HG02852 (cell line): ENCODE results near the gene SLC35A5.
"Not testable (repeated sequence)": the region's sequence is repeated elsewhere in the genome, so short reads cannot be mapped to it uniquely, and the experiment has no call there.

Source experiments
- ATAC-seq: cut with Tn5 transposase; IDR thresholded peaks from one replicate; pipeline ENCODE4 v1.9.1; 2021; ENCODE audit warnings: mild to moderate bottlenecking, moderate library complexity; ENCODE audit not compliant: unreplicated experiment

SLC35A5 gene, protein sequence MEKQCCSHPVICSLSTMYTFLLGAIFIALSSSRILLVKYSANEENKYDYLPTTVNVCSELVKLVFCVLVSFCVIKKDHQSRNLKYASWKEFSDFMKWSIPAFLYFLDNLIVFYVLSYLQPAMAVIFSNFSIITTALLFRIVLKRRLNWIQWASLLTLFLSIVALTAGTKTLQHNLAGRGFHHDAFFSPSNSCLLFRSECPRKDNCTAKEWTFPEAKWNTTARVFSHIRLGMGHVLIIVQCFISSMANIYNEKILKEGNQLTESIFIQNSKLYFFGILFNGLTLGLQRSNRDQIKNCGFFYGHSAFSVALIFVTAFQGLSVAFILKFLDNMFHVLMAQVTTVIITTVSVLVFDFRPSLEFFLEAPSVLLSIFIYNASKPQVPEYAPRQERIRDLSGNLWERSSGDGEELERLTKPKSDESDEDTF

DNA sequence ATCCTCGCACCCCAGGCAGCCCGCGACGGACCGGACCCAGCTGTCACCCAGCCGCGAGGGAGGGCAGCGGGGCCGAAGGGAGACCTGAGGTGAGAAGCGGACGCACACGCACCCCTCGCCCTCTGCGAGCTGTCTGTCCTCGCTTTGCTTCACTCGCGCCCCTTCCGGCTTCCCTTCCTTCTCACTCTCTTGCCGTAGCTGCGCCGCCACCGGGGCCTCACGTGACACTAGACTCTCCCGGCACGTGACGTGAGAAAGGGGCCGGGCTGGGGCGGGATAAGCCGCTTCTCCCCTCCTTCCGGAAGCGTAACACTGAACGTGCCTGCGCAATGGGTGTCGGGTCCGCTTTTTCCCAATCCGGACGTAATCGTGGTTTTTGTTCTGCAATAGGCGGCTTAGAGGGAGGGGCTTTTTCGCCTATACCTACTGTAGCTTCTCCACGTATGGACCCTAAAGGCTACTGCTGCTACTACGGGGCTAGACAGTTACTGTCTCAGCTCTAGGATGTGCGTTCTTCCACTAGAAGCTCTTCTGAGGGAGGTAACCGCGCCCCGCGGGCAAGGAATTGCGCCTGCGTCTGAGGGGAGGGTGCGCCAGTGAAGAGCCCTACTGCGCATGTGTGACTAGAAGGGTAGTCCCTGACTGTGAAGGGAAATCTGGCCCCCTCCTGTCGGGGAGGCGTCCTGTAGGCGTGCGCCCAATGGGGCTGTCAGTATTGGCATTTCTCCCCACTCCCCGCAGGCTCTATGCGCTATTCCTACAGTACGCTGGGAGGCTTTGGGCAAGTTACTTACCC is at the start of gene SLC35A5, which contains the start of gene ATG3:
TSS of gene SLC35A5 (plus strand) at position 312 of the 796 bp plus-strand sequence. CDS start 1,359 bp downstream, outside the sequence.
TSS of gene ATG3 (minus strand) at position 229 of the 796 bp plus-strand sequence. CDS start 434 bp downstream, outside the sequence.
- peak; percentile 76 for ATAC-seq

GRCh38 chr3:112512320-112512719 is 49.5 kb upstream of the SLC35A5 start:
- ATAC-seq: no peak

GRCh38 chr3:112514527-112515128 is 47.2 kb upstream of the SLC35A5 start:
- ATAC-seq: peak; percentile 100

GRCh38 chr3:112518970-112519369 is 42.9 kb upstream of the SLC35A5 start:
- not testable (repeated sequence) for ATAC-seq

DNA sequence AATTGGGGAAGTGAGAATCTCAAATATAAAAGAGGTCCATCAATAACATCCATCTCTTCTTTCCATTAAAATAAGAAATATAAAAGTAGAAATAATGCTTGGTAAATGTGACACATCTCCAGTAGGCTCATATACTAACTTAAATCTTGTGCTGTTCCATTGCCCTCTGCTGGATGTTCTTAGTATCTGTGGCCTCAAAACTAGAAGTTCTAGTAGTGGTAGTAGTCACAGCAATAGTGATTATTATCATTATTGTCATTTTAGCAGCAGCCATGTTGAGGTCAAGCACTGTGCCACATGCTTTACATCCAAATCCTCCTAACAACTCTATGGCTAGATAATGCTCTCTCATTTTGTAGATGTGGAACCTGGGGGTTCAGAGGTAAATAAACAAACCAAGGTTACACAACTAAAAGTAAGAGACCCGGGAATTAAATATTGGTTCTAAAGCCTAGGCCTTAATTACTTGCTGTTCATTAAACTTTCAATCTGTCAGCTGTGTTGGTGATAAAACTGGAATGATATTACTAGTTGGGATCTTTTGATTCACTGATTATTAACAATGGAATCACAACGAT is 42.3 kb upstream of the SLC35A5 start:
- peak; percentile 49 for ATAC-seq

DNA sequence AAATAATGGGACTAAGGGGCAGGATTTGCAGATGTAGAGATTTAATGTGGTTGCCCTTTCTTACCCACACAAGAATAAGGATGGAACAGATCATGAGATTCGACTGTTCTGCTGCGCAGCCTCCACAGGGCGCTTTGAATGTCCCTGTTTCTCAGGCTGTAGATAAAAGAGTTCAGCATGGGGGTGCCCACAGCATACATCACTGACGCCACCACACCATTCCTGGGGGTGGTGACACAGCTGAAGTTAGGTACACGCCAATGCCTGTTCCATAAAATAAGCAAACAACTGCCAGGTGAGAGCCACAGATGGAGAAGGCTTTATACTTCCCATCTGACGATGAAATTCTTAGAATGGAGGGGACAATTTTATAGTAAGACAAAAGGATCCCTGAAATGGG is 37.7 kb upstream of the SLC35A5 start:
- ATAC-seq: not testable (repeated sequence)

- no peak for ATAC-seq
These were observed 31.3 kb upstream of the SLC35A5 start for GRCh38 chr3:112530573-112530972.

DNA sequence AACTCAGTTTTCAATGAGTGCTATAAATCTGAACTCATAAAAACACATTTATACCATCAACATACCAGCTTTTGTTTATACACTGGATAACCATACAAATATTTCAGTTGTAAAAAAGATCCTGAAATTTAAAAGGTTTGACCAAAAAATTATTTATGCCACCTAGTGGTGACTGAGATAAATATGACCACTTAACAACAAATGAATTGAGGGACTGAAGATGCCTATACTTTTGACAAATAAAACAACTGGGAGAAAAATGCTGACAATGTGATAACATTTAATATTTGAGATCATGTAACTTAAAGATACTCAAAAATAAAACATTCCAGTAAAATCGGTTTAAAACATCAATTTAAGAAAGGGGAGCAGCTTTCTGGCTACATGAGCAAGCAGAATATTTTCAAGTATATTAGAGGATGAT is 30.5 kb upstream of the SLC35A5 start:
- ATAC-seq: no peak

DNA sequence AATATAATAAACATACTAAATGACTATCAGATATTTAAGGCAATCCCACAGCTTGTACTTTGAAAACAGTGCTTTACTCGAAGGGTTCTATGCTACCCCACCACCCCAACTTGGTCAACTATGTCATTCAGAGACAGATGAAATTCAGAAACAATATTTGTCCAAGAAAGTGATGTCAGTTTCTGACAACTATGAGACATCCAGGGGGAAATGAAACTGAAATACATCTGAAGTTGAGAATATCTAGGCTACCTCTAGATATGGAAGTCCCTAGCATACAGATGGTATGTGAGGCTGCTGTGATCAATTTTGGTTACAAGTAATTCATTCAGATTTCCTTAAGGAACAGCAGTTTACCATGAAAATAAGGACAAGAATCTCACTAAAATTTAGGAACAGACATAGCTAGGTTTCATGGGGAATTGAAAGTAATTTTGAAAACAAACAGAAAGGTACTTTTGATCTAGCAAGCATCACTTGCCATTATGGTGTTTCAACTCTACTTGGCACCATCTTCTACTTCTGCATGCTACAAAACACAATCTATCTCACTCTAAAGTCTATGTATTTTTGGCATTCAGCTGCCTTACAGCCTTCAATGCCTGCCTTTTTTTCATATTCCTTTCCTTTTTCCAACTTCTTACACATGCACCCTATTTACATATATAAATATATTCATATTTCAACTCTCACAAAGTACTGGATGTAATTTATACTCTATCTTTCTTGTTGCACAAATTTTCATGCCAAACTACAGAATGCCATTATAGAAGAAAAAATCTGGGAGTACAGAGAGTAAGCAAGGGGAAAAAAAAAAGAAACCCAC is 21.8 kb upstream of the SLC35A5 start:
- peak; percentile 98 for ATAC-seq

DNA sequence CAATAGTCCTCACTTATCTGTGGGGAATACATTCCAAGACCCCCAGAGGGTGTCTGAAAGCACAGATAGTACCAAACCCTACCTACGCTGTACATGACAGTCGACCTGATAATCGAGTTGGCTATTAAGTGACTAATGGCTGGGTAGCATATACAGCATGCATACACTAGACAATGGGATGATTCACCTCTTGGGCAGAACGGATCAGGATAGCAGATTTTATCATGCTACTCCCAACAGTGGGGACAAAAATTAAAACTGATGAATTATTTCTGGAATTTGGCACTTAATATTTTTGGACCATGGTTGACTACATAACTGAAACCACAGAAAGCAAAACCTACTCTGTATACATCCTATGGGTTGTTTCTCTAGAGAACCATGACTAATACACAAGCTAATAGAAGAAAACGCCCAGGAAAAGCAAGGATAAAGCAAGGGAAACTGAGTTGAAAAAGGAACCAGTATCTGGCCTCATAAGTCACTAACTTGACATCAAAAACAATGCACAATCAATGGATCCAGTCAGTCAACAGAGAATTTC is 15.6 kb upstream of the SLC35A5 start:
- ATAC-seq: no peak

DNA sequence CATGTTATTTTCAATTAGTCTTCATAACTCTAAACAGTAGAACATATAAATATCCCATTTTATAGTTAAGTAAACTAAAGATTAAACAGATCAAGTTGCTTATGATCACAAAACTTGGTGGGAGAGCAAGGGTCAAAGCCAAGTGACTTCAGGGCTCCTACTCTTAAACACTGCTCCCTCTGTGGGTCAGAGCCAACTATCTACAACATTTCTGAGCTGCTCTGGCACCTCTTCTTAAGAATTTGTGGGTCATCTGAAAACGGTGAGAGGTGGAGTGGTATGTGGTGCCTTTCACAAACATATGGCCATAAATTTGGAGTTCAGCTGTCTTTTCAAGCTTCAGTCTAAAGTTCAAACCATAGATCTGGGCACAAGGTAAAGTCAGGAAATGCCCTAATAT is 11.0 kb upstream of the SLC35A5 start:
- ATAC-seq: no peak

DNA sequence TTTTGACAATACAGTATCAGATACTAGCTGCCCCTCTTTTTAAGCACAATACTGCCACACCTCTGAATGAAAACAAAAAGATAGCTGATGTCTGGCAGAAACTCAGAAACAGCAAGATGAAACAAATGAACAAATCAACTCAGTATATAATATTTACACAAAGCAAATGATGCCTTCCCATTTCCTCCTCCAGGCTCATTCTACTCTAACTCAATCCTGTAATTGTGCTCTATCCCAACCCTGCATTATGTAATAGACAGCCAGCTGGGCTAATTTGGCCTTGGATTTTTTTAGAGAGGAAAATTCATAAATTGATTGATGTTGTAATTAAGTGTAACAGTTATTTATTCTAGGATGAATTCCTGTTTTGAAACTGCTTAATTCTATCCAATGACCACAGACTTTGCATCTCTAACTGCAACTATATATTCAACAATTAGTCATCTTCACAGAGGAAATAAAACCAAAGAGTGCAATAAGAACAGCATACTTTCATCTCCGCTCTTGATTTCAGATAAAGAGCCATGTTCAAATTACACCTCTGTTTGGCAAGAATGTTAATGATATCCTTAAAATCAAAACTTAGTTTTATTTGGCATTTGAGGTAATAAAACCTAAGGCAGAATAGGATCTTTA is 6.2 kb upstream of the SLC35A5 start:
- ATAC-seq: no peak

DNA sequence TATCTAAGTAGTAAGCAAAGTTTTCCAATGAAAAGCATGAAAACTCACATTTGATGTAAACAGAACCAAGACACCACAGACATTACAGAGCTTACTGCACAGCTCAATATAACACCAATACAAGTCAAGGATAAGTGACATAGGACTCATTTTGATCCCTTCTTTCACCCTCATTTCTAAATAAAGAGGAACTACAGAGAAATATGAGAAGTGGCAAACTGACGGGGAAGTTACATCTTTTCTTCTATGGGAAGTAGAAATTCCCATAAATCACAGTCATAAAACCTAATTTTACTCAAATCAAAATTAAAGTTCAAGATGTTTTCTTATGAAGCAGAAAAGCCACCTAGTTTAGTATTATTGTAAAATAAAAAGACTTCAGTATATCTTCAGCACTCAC is 3.9 kb upstream of the SLC35A5 start:
- ATAC-seq: no peak

DNA sequence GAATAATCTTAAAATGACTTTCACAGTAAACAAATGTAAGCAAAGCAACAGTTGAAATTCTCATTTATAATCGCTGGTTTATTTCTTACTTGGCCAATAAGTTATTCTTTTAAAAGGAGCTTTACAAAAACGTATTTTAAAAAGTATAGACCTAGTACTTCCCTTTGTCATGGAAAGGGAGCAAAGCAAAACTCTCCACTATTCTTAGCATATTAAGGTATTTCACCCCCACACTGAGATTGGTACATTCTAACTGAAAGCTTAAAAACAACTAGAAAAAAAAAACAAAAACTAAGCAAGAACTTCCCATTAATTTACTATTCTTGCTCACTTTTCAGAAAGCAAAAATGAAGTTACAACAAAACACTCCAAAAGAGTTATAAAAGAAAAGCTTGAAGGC is 1.5 kb upstream of the SLC35A5 start:
- no peak for ATAC-seq

DNA sequence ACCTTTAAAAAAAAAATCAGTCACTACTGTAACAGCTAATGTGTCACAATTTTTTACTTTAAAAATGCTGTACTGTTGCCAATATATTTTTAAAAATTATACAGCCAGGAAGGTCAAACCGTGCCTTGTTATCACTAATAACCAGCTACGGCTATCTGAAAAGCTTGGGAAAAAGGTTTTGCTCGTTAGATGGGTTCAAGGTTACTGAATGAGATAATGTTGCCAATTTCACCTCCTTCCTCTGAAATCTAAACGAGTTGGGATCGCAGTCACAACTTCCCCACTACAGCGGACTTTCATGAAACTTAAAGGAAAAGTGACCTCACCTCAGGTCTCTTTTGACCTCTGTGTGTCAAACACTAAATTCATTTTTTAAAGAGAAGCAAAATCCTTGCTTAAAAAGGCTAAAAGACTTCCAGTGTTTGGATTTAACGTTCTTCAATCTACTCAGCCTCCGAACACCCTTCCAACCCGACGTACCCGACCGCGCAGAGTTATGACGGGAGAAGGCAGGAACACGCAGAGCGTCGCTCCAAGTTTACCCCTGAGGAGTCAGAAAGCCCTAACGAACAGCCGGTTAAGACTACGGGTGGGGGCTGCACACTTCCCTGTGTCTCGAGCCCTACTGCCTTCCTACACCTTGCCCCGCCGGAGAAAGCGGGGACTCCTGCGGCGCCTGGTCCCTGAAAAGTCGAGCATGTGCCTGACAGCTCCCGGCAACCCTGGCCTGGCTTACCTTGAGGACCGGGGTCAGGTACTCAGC is 943 bp upstream of the SLC35A5 start:
- peak; percentile 21 for ATAC-seq

DNA sequence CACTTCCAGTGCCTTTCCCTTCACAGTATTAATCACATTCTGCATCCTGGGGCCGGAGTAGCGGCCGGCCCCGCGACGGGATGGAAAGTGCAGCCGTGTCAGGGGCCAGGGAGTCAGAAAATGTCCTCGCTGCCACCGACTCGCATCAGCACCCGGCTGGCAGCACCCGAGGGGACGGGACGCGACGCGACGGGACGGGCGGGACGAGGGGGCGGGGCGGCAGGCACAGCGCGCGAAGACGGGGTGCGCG is 436 bp upstream of the SLC35A5 start:
- peak; percentile 47 for ATAC-seq

GRCh38 chr3:112564247-112564939 is 2.5 kb downstream of the SLC35A5 start:
- not testable (repeated sequence) for ATAC-seq

DNA sequence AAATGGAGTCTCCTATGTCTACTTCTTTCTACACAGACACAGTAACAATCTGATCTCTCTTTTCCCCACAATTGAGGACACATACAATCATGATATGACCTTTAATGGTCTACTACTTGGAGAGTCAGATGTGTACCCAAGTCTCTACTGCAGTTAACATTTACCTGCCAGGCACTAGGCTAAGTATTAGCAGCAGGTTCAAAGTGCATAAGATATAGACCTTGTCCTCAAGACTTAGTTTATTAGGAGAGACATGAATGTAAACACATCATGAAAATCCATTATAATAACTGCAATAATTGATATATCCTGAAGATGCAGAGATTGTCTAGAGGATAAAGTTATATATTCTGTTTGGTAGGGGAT is 3.1 kb downstream of the SLC35A5 start:
- ATAC-seq: no peak
